MM.1S (cell line): Measurements from ENCODE around the gene CAPN5.
"Not testable (repeated sequence)": the region's sequence is repeated elsewhere in the genome, so short reads cannot be mapped to it uniquely, and the experiment has no call there.

Source experiments
- DNase-seq: peaks from one replicate; pipeline ENCODE4 v3.0.0-alpha.2; 2015
- H2AFZ ChIP-seq: fragments of 300-600 bp; sonication (generic); 2 replicates; pipeline ENCODE4 v1.6.0; 2016; ENCODE audit warnings: antibody characterized with exemption, low read length
- H3F3A ChIP-seq: fragments of 300-600 bp; sonication (generic); 2 replicates; pipeline ENCODE4 v1.6.1; 2016; ENCODE audit warnings: mild to moderate bottlenecking, antibody characterized with exemption, low read length, moderate library complexity, mixed read lengths; ENCODE audit not compliant: insufficient read depth
- H3K27ac ChIP-seq: fragments of 300-600 bp; sonication (generic); 2 replicates; pipeline ENCODE4 v1.5.1; 2016; ENCODE audit warnings: mild to moderate bottlenecking, low read length
- H3K27me3 ChIP-seq: fragments of 300-600 bp; sonication (generic); replicated peaks from 2 replicates; pipeline ENCODE4 v1.6.0; 2016; ENCODE audit warnings: low read length; ENCODE audit not compliant: insufficient read depth
- H3K36me3 ChIP-seq: fragments of 300-600 bp; sonication (generic); replicated peaks from 2 replicates; pipeline ENCODE4 v1.6.1; 2016; ENCODE audit warnings: mild to moderate bottlenecking, low read length, mixed read lengths; ENCODE audit not compliant: insufficient read depth
- H3K4me1 ChIP-seq: fragments of 300-600 bp; sonication (generic); 2 replicates; pipeline ENCODE4 v1.6.1; 2016; ENCODE audit warnings: low read length, mixed read lengths
- H3K4me2 ChIP-seq: fragments of 300-600 bp; sonication (generic); 2 replicates; pipeline ENCODE4 v1.6.0; 2016; ENCODE audit warnings: low read depth, low read length
- H3K4me3 ChIP-seq: fragments of 300-600 bp; sonication (generic); 2 replicates; pipeline ENCODE4 v1.5.1; 2016; ENCODE audit warnings: low read length, mixed read lengths
- H3K79me2 ChIP-seq: fragments of 300-600 bp; sonication (generic); 2 replicates; pipeline ENCODE4 v1.6.1; 2016; ENCODE audit warnings: mixed run types, low read length, mixed read lengths
- H3K9ac ChIP-seq: fragments of 300-600 bp; sonication (generic); 2 replicates; pipeline ENCODE4 v1.6.1; 2016; ENCODE audit warnings: low read length, mixed read lengths
- H3K9me2 ChIP-seq: fragments of 300-600 bp; sonication (generic); replicated peaks from 2 replicates; pipeline ENCODE4 v1.6.1; 2016; ENCODE audit warnings: mild to moderate bottlenecking, low read length, mixed read lengths; ENCODE audit not compliant: insufficient read depth
- H3K9me3 ChIP-seq: fragments of 300-600 bp; sonication (generic); replicated peaks from 2 replicates; pipeline ENCODE4 v1.6.1; 2016; ENCODE audit warnings: mild to moderate bottlenecking, low read length, mixed read lengths; ENCODE audit not compliant: insufficient read depth
- H4K20me1 ChIP-seq: fragments of 300-600 bp; sonication (generic); 2 replicates; pipeline ENCODE4 v1.6.1; 2016; ENCODE audit warnings: mild to moderate bottlenecking, low read length, moderate library complexity, mixed read lengths; ENCODE audit not compliant: insufficient read depth
- CTCF ChIP-seq: fragments of 300-600 bp; sonication (generic); IDR thresholded peaks from 2 replicates; pipeline ENCODE4 v1.5.1; 2016; ENCODE audit warnings: antibody characterized with exemption, low read length, mixed read lengths
- EZH2 ChIP-seq: fragments of 300-600 bp; sonication (generic); optimal IDR thresholded peaks from 2 replicates; pipeline ENCODE3; 2017; ENCODE audit warnings: low read depth, mild to moderate bottlenecking, antibody characterized with exemption, low read length, mixed read lengths
- EZH2phosphoT487 ChIP-seq: fragments of 300-600 bp; sonication (generic); IDR thresholded peaks from 2 replicates; pipeline ENCODE4 v1.6.1; 2018; ENCODE audit warnings: antibody characterized with exemption, low read length

The CAPN5 gene

DNA sequence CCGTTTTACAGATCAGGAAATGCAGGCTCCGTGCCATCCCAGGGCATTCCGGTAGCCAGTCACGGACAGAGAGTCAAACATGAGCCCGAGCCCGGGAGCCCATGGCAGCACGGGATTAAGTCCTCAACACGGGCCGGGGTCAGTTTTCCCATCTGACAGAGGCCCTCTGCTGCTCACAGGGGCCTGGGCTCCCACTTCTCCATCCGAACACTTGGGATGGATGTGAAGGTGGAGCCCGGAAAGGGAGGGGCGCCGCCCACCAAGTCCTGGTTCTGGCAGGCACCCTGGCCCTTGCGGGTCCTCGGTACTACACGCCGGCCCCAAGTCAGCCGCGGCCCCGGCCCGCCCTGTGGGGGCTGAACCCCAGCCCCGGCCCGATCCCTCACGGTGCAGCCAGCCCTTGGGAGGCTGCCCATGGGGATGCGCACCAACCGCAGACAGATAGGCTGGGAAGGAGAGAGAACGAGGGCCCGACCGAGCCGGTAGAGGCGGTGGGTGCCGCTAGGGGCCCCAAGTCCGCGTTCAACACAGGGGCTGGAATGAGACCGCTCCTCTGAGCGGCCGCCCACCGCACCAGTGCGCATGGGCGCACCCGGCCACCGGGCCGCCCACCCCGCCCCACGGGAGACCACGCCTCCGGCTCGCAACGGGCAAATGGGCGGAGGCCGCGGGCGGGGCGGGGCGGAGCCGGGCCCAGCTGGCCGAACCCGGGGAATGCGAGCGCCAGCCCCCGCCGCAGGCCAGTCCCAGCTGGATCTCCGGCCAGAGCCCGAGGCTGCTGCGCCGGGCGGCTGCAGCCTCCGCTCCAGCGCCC is at the start of gene CAPN5:
TSS of gene CAPN5 (plus strand) at position 743 of the 814 bp plus-strand sequence. CDS start 17,916 bp downstream, outside the sequence.
- Histone ChIP-seq H3K4me2 (peak within 1 kb of the TSS; percentile 93), H3K27ac (no peak within 1 kb of the TSS), H3K4me3 (peak within 1 kb of the TSS; percentile 73), H3K4me1 (no peaks in the 10 kb centered on the region), H4K20me1 (no peaks in the 10 kb centered on the region), H3K27me3 (peaks cover 10% of the 10 kb centered on the region; the same call in 1 of the 2 replicates), H3F3A (no peaks in the 10 kb centered on the region), H3K79me2 (no peaks in the 10 kb centered on the region), H3K9ac (peak within 1 kb of the TSS; percentile 48; the same call in 1 of the 2 replicates), H3K9me3 (no peaks in the 10 kb centered on the region), H2AFZ (peak within 1 kb of the TSS; percentile 86), H3K9me2 (no peaks in the 10 kb centered on the region), H3K36me3 (no peaks in the 10 kb centered on the region)
- peak; percentile 88 for DNase-seq
- TF ChIP-seq CTCF (peak; percentile 31), EZH2 (no peak)

DNA sequence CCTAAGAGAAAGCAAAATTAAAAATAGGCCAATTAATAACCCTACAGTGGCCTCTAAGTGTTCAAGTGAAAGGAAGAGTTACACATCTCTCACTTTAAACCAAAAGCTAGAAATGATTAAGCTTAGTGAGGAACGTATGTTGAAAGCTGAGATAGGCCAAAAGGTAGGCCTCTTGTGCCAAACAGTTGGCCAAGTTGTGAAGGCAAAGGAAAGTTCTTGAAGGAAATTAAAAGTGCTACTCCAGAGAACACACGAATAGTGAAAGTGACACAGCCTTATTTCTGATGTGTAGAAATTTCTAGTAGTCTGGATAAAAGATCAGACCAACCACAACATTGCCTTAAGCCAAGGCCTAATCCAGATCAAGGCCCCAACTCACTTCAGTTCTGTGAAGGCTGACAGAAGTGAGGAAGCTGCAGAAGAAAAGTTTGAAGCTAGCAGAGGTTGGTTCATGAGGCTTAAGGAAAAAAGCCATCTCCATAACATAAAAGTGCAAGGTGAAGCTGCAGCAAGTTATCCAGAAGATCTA is 48.3 kb upstream of the CAPN5 start:
- not testable (repeated sequence) for H3K27ac ChIP-seq, H3K4me1 ChIP-seq

GRCh38 chr11:77019976-77020595 is 46.7 kb upstream of the CAPN5 start:
- Histone ChIP-seq H3K4me3 (no peak overlapping the region), H4K20me1 (no peaks in the 10 kb centered on the region), H3K79me2 (no peaks in the 10 kb centered on the region), H3K9me3 (no peaks in the 10 kb centered on the region), H3K9ac (no peak overlapping the region), H3K4me2 (no peak overlapping the region), H3K9me2 (no peaks in the 10 kb centered on the region), H2AFZ (no peak overlapping the region), H3F3A (no peaks in the 10 kb centered on the region), H3K27ac (no peak overlapping the region), H3K36me3 (no peaks in the 10 kb centered on the region), H3K4me1 (no peaks in the 10 kb centered on the region), H3K27me3 (no peaks in the 10 kb centered on the region)
- TF ChIP-seq CTCF (no peak), EZH2 (no peak), EZH2phosphoT487 (no peak)
- DNase-seq, result no peak

More for the DNA sequence above, 48.3 kb upstream of the CAPN5 start:
- H4K20me1 ChIP-seq, H2AFZ ChIP-seq, H3K9ac ChIP-seq, DNase-seq, H3K36me3 ChIP-seq, H3K79me2 ChIP-seq, H3K9me2 ChIP-seq, H3K27me3 ChIP-seq, H3K4me2 ChIP-seq, H3K4me3 ChIP-seq, H3F3A ChIP-seq, H3K9me3 ChIP-seq: not testable (repeated sequence)
